CD14-positive monocyte (primary cell): ENCODE measurements around the gene IL6. TPM values are rescaled to one million over a fixed set of nuclear protein-coding genes. Genes with fewer than 3 reads are reported as not detected.

Source experiments
- DNase-seq, 3 donors: peaks; one replicate each; pipeline ENCODE4 v3.0.0-alpha.2; 2011 to 2022
- H2AFZ ChIP-seq: 2 replicates; pipeline ENCODE4 v1.6.0; 2012; ENCODE audit warnings: mild to moderate bottlenecking, low read depth, low read length, inconsistent platforms; ENCODE audit not compliant: insufficient read depth, poor library complexity, severe bottlenecking
- H3K27ac ChIP-seq, 2 donors: 1 replicate in 1 of 2; 2 replicates in 1 of 2; pipeline ENCODE4 v1.5.1; 2012 to 2013; ENCODE audit warnings: low read length in 2 of 2, control low read depth in 1 of 2, inconsistent platforms in 1 of 2, low read depth in 1 of 2, mild to moderate bottlenecking in 1 of 2
- H3K27me3 ChIP-seq, 2 donors: one replicate each; pipeline versions ENCODE4 v1.6.0 to v1.6.1; 2011 to 2013; ENCODE audit warnings: low read length in 2 of 2; ENCODE audit not compliant: control insufficient read depth in 2 of 2, insufficient read depth in 2 of 2
- H3K36me3 ChIP-seq, 2 donors: replicated peaks in 1 of 2; 1 replicate in 1 of 2; 2 replicates in 1 of 2; pipeline versions ENCODE4 v1.5.1 to v1.6.1; 2012 to 2013; ENCODE audit warnings: low read length in 2 of 2, control low read depth in 1 of 2, inconsistent platforms in 1 of 2, mild to moderate bottlenecking in 1 of 2; ENCODE audit not compliant: insufficient read depth in 2 of 2, control insufficient read depth in 1 of 2
- H3K4me1 ChIP-seq, 2 donors: 1 replicate in 1 of 2; 2 replicates in 1 of 2; pipeline versions ENCODE4 v1.5.1 to v1.6.1; 2012 to 2013; ENCODE audit warnings: low read length in 2 of 2, control low read depth in 1 of 2, inconsistent platforms in 1 of 2, mild to moderate bottlenecking in 1 of 2, moderate library complexity in 1 of 2; ENCODE audit not compliant: insufficient read depth in 2 of 2, control insufficient read depth in 1 of 2
- H3K4me2 ChIP-seq: replicated peaks from 2 replicates; pipeline ENCODE3; 2012; ENCODE audit warnings: low read length, moderate library complexity, mild to moderate bottlenecking; ENCODE audit not compliant: poor library complexity, severe bottlenecking; ENCODE audit errors: extremely low read depth
- H3K4me3 ChIP-seq, 3 experiments: fragments of 200-600 bp in 1 of 3; sonication (generic) in 1 of 3; replicated peaks in 1 of 3; 1 replicate in 2 of 3; 2 replicates in 1 of 3; pipeline ENCODE4 v1.5.1; 2011 to 2013; ENCODE audit warnings: low read length in 3 of 3, mild to moderate bottlenecking in 3 of 3, control low read depth in 2 of 3, low read depth in 2 of 3, inconsistent platforms in 1 of 3, moderate library complexity in 1 of 3
- H3K79me2 ChIP-seq: 2 replicates; pipeline ENCODE4 v1.6.0; 2012; ENCODE audit warnings: mild to moderate bottlenecking, control low read depth, inconsistent platforms, low read length, moderate library complexity; ENCODE audit not compliant: insufficient read depth
- H3K9ac ChIP-seq: 2 replicates; pipeline ENCODE4 v1.6.0; 2017; ENCODE audit warnings: low read length, mild to moderate bottlenecking; ENCODE audit not compliant: insufficient read depth, poor library complexity, severe bottlenecking
- H3K9me3 ChIP-seq, 2 donors: replicated peaks in 1 of 2; 1 replicate in 1 of 2; 2 replicates in 1 of 2; pipeline versions ENCODE4 v1.5.1 to v1.6.1; 2012 to 2013; ENCODE audit warnings: low read length in 2 of 2, control low read depth in 1 of 2; ENCODE audit not compliant: control insufficient read depth in 1 of 2, insufficient read depth in 1 of 2
- H4K20me1 ChIP-seq: 2 replicates; pipeline ENCODE4 v1.6.0; 2012; ENCODE audit warnings: mild to moderate bottlenecking, low read length, control low read depth, moderate library complexity; ENCODE audit not compliant: insufficient read depth
- H3K27ac Mint-ChIP-seq, 7 donors: one replicate each; pipeline ENCODE4 v1.8.0; 2020; ENCODE audit warnings: mild to moderate bottlenecking in 7 of 7, mixed read lengths in 7 of 7, moderate library complexity in 6 of 7, inconsistent platforms in 2 of 7
- H3K27me3 Mint-ChIP-seq, 3 donors: one replicate each; pipeline ENCODE4 v1.8.0; 2021 to 2022; ENCODE audit warnings: low read depth in 3 of 3, mild to moderate bottlenecking in 3 of 3, mixed read lengths in 3 of 3, moderate library complexity in 3 of 3, inconsistent platforms in 1 of 3
- H3K36me3 Mint-ChIP-seq, 2 donors: one replicate each; pipeline ENCODE4 v1.8.0; 2020; ENCODE audit warnings: mixed read lengths in 2 of 2, inconsistent platforms in 1 of 2, mild to moderate bottlenecking in 1 of 2
- H3K4me1 Mint-ChIP-seq: one replicate; pipeline ENCODE4 v1.8.0; 2020; ENCODE audit warnings: mild to moderate bottlenecking, mixed read lengths
- H3K4me3 Mint-ChIP-seq, 2 donors: one replicate each; pipeline ENCODE4 v1.8.0; 2020; ENCODE audit warnings: mild to moderate bottlenecking in 2 of 2, mixed read lengths in 2 of 2, moderate library complexity in 1 of 2
- H3K9me3 Mint-ChIP-seq, 7 donors: one replicate each; pipeline ENCODE4 v1.8.0; 2020 to 2022; ENCODE audit warnings: mixed read lengths in 7 of 7, mild to moderate bottlenecking in 6 of 7, moderate library complexity in 6 of 7, inconsistent platforms in 2 of 7
- WGBS: methylation state at CpG from one replicate; pipeline ENCODE4 v1.1.5; 2013; ENCODE audit warnings: missing lambda C conversion rate; ENCODE audit not compliant: insufficient coverage; 5-methylcytosine and 5-hydroxymethylcytosine counted together
- intact Hi-C, 2 donors: fragments of 100-400 bp; cut with micrococcal nuclease; formaldehyde crosslinking; loops; one replicate each; pipeline versions ENCODE4 v1.15.0 to v1.15.1; 2023
- polyA plus RNA-seq, 3 donors: library from polyadenylated mRNA; depleted of rRNA in 1 of 3; unstranded in 2 of 3; stranded (reverse) in 1 of 3; fragments of 300-500 nt in 2 of 3; fragments of >200 nt in 1 of 3; fragmentation: Illumina TruSeq in 2 of 3; gene quantifications; 1 replicate in 2 of 3; 2 replicates in 1 of 3; pipeline ENCODE4 v1.2.3, GENCODE V29; 2012 to 2021
- TF ChIP-seq, protein P1 (sequence below): fragments of 200-600 bp; IDR thresholded peaks from one replicate; pipeline ENCODE4 v1.8.0; 2022; ENCODE audit warnings: antibody characterized with exemption, mild to moderate bottlenecking

IL6 gene
- polyA plus RNA-seq, 3 donors, result 0.28 to 3.5 (median 1.6) TPM

DNA sequence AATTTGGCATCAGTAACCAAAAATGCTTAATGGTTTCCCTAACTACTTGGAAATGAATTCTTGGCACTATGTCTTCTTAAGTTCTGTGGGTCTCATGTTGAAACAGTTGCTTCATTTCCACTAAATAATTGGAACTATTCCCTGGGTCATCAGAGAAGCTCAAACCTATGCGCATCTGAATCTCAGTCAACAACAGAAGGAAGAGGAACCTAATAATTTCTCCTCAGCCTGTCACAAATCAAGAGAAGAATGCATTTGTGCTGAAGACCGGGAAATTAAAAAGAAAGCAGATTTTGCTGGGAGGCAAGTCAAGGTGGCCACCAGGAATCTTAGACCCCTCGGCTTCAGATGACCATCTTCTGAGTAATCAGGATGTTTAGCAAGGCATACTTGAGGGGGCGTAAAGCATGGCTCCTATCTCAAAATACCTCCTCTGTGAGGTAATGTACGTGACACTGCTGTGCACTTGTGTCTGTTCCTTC lies 54.3 kb downstream of the IL6 start:
- Histone ChIP-seq H3K36me3 (no peaks in the 10 kb centered on the region), H3K9ac (no peak overlapping the region), H3K27ac (no peak overlapping the region), H3K79me2 (no peaks in the 10 kb centered on the region), H3K27me3 (no peaks in the 10 kb centered on the region), H4K20me1 (no peaks in the 10 kb centered on the region), H3K9me3 (no peaks in the 10 kb centered on the region), H3K4me1 (no peaks in the 10 kb centered on the region), H3K4me2 (no peak overlapping the region), H3K4me3 (no peak overlapping the region), H2AFZ (no peak overlapping the region)
- intact Hi-C loops, result loop anchor here in 1 of 2 donors (5.0 kb wide), 1 partner anchor 219 kb away; no protein-coding TSS in a partner anchor
- DNase-seq, result no peak
- no peaks in the 10 kb centered on the region for H3K36me3 Mint-ChIP-seq
- WGBS, result 100% methylated on average over 2 of the region's 5 CpGs
- H3K4me3 Mint-ChIP-seq, result no peak overlapping the region
- peaks cover 1 to 7% (median 3%) of the 10 kb centered on the region in 3 donors for H3K27me3 Mint-ChIP-seq
- TF ChIP-seq, protein P1, sequence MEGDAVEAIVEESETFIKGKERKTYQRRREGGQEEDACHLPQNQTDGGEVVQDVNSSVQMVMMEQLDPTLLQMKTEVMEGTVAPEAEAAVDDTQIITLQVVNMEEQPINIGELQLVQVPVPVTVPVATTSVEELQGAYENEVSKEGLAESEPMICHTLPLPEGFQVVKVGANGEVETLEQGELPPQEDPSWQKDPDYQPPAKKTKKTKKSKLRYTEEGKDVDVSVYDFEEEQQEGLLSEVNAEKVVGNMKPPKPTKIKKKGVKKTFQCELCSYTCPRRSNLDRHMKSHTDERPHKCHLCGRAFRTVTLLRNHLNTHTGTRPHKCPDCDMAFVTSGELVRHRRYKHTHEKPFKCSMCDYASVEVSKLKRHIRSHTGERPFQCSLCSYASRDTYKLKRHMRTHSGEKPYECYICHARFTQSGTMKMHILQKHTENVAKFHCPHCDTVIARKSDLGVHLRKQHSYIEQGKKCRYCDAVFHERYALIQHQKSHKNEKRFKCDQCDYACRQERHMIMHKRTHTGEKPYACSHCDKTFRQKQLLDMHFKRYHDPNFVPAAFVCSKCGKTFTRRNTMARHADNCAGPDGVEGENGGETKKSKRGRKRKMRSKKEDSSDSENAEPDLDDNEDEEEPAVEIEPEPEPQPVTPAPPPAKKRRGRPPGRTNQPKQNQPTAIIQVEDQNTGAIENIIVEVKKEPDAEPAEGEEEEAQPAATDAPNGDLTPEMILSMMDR, result no peak
- H3K27ac Mint-ChIP-seq, result no peak overlapping the region
- H3K4me1 Mint-ChIP-seq, result no peaks in the 10 kb centered on the region
- no peaks in the 10 kb centered on the region for H3K9me3 Mint-ChIP-seq

Other genes starting within 250 kb of the IL6 start
- gene STEAP1B, start 227.0 kb upstream of the IL6 start, polyA plus RNA-seq, result under 1 TPM in 1 of 3 donors, not detected in 2; 0.16 TPM
- gene TOMM7, start 95.6 kb downstream of the IL6 start, polyA plus RNA-seq, result 100 to 1,000 TPM in 2 of 3 donors, 10 to 100 TPM in 1; 93.3 to 125 (median 111) TPM